ENCODE measurements around the gene HSD11B2. TPM values are rescaled to one million over a fixed set of nuclear protein-coding genes. Genes with fewer than 3 reads are reported as not detected.

HSD11B2 gene
- total RNA-seq, 1 experiment from 2014 or later: 33.5 TPM

GRCh38 chr16:67426022-67426421, 4.9 kb upstream of the HSD11B2 start:
- no CpG with 5 or more reads among the region's 7 CpGs for WGBS (ENCODE audit: extremely low coverage, insufficient read length, low lambda C conversion rate)
- H3K4me3 Mint-ChIP-seq: 0 out of 5 replicates have a peak overlapping the region, but pooled peaks of 1 of the 2 experiments have one; percentile 12
- H2AK5ac ChIP-seq (ENCODE audit: insufficient read length, low read length): no peak overlapping the region

More at GRCh38 chr16:67426022-67426421, 4.9 kb upstream of the HSD11B2 start:
- Histone ChIP-seq H4K8ac (replicated peaks; ENCODE audit: insufficient read length, low read depth, low read length) (no peak overlapping the region), H3K4ac (ENCODE audit: low read depth, low read length) (no peak overlapping the region), H2BK12ac (ENCODE audit: insufficient read length, low read depth, low read length) (no peak overlapping the region), H3K79me2 (ENCODE audit: insufficient read depth, low read length) (no peaks in the 10 kb centered on the region; the same call in 1 of the 2 replicates), H2BK20ac (ENCODE audit: low read depth, low read length, poor library complexity, severe bottlenecking) (no peak overlapping the region), H4K5ac (ENCODE audit: insufficient read length, low read depth, low read length) (no peak overlapping the region), H3K4me2 (ENCODE audit: insufficient read depth, insufficient read length, low read length) (no peak overlapping the region), H3K23ac (ENCODE audit: insufficient read length, low read depth, low read length) (no peak overlapping the region), H3K18ac (ENCODE audit: insufficient read length, low read depth, low read length) (no peak overlapping the region), H3T11ph (ENCODE audit: low read length) (no peak overlapping the region), H2BK120ac (ENCODE audit: low read depth, low read length, poor library complexity, severe bottlenecking) (no peak overlapping the region), H3K9me3 (ENCODE audit: control insufficient read depth, low read depth, low read length) (no peaks in the 10 kb centered on the region), H4K91ac (ENCODE audit: insufficient read length, low read depth, low read length) (no peak overlapping the region), H2AFZ (ENCODE audit: low read length) (no peak overlapping the region), H2BK5ac (ENCODE audit: insufficient read length, low read length) (no peak overlapping the region), H3K14ac (ENCODE audit: insufficient read depth, low read length) (no peak overlapping the region), H3K9ac (ENCODE audit: extremely low read depth, insufficient read length, low read length) (no peak overlapping the region), H4K20me1 (ENCODE audit: control insufficient read depth, insufficient read depth, insufficient read length) (no peaks in the 10 kb centered on the region), H2BK15ac (ENCODE audit: low read depth, low read length) (no peak overlapping the region), H3K56ac (ENCODE audit: insufficient read length, low read depth, low read length) (no peak overlapping the region), H3K27ac (ENCODE audit: insufficient read length, low read depth, low read length) (no peak overlapping the region), H3K23me2 (ENCODE audit: insufficient read length, low read depth, low read length, poor library complexity, severe bottlenecking) (peaks cover 6% of the 10 kb centered on the region), H3K27me3 (ENCODE audit: insufficient read depth, low read length) (no peaks in the 10 kb centered on the region; the same call in 1 of the 2 replicates), H3K4me1 (ENCODE audit: insufficient read depth, low read length) (peaks cover 30% of the 10 kb centered on the region), H3K79me1 (ENCODE audit: insufficient read depth, low read depth, low read length, poor library complexity, severe bottlenecking) (no peaks in the 10 kb centered on the region)
- peak overlapping the region in 2 of 3 experiments; percentile 55 to 61; a peak in 2 of 7 replicates for H3K27ac Mint-ChIP-seq
- DNase-seq: no peak
- peaks cover 16% of the 10 kb centered on the region for H3K27me3 Mint-ChIP-seq (ENCODE audit: low read depth)
- peaks cover 72% of the 10 kb centered on the region in 2 experiments for H3K4me1 Mint-ChIP-seq
- TF ChIP-seq CTCF (conservative IDR thresholded peaks at IDR 0.05): no peak
- no peaks in the 10 kb centered on the region; a peak in 1 of 7 replicates for H3K36me3 Mint-ChIP-seq (ENCODE audit: insufficient read depth in 1 of 3, low read depth in 3 of 3)
- H3K9me3 Mint-ChIP-seq: no peaks in the 10 kb centered on the region

All from H9 (cell line).